ENCODE measurements around the gene TANC1. TPM values are rescaled to one million over a fixed set of nuclear protein-coding genes. Genes with fewer than 3 reads are reported as not detected.

Gene TANC1
- total RNA-seq, 2 donors from 2014 or later: 2.9 to 9.5 TPM

GRCh38 chr2:159096901-159097300, 128.5 kb downstream of the TANC1 start:
- DNase-seq: no peak
- Histone ChIP-seq H3K27me3 (ENCODE audit: control insufficient read depth, insufficient read depth, low read length, poor library complexity, severe bottlenecking) (no peaks in the 10 kb centered on the region), H3K36me3 (ENCODE audit: control insufficient read depth, insufficient read depth, low read length) (peaks cover 48% of the 10 kb centered on the region), H3K27ac (ENCODE audit: low read depth, low read length) (no peak overlapping the region), H3K4me1 (ENCODE audit: control insufficient read depth, insufficient read depth, low read length) (peaks cover 7% of the 10 kb centered on the region), H3K9me3 (ENCODE audit: control insufficient read depth, low read length) (peaks cover 29% of the 10 kb centered on the region), H3K4me3 (ENCODE audit: low read length) (no peak overlapping the region), H3K9ac (ENCODE audit: extremely low read depth, low read length, poor library complexity, severe bottlenecking) (no peak overlapping the region)
- Mint-ChIP-seq H3K36me3 (ENCODE audit: low read depth) (peaks cover 9% of the 10 kb centered on the region), H3K27me3 (ENCODE audit: insufficient read depth) (no peaks in the 10 kb centered on the region), H3K4me3 (no peak overlapping the region), H3K4me1 (peaks cover 12% of the 10 kb centered on the region), H3K27ac (no peak overlapping the region), H3K9me3 (peaks cover 16% of the 10 kb centered on the region)
- 94% methylated on average over 1 of the region's 1 CpG; no CpG with 5 or more reads in 1 of the 2 experiments for WGBS, 2 experiments (ENCODE audit: insufficient coverage in 1 of 2, insufficient read length in 1 of 2)
- TF ChIP-seq, protein P1, sequence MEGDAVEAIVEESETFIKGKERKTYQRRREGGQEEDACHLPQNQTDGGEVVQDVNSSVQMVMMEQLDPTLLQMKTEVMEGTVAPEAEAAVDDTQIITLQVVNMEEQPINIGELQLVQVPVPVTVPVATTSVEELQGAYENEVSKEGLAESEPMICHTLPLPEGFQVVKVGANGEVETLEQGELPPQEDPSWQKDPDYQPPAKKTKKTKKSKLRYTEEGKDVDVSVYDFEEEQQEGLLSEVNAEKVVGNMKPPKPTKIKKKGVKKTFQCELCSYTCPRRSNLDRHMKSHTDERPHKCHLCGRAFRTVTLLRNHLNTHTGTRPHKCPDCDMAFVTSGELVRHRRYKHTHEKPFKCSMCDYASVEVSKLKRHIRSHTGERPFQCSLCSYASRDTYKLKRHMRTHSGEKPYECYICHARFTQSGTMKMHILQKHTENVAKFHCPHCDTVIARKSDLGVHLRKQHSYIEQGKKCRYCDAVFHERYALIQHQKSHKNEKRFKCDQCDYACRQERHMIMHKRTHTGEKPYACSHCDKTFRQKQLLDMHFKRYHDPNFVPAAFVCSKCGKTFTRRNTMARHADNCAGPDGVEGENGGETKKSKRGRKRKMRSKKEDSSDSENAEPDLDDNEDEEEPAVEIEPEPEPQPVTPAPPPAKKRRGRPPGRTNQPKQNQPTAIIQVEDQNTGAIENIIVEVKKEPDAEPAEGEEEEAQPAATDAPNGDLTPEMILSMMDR (conservative IDR thresholded peaks at IDR 0.05): no peak

DNA sequence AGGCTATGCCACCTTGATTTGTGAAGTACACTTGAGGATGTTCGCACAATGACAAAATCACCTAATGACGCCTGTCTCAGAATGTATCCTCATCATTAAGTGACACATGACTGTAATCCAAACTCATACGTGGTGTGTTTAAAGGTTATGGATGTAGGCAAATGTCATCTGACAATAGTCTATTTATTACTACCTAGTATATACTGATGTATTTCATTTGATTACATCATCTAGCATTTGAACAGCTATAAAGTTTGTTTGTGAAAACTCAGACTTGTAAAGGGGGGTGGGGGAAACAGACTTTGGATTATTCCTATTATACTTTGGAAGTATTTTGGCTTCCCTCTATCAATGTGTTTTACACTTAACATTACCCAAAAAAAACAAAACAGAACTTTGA, 129.9 kb downstream of the TANC1 start:
- TF ChIP-seq, protein P1 (conservative IDR thresholded peaks at IDR 0.05): no peak
- peaks cover 4% of the 10 kb centered on the region for H3K4me1 Mint-ChIP-seq
- H3K9me3 Mint-ChIP-seq: peaks cover 16% of the 10 kb centered on the region
- 93 to 100% methylated on average over 2 of the region's 3 CpGs for WGBS, 2 experiments (ENCODE audit: insufficient coverage in 1 of 2, insufficient read length in 1 of 2)
- no peak overlapping the region for H3K27ac Mint-ChIP-seq
- H3K36me3 Mint-ChIP-seq (ENCODE audit: low read depth): peaks cover 9% of the 10 kb centered on the region
- no peak overlapping the region for H3K27ac ChIP-seq (ENCODE audit: low read depth, low read length)
- no peaks in the 10 kb centered on the region for H3K27me3 Mint-ChIP-seq (ENCODE audit: insufficient read depth)
- H3K27me3 ChIP-seq (ENCODE audit: control insufficient read depth, insufficient read depth, low read length, poor library complexity, severe bottlenecking): no peaks in the 10 kb centered on the region
- peaks cover 3% of the 10 kb centered on the region for H3K4me1 ChIP-seq (ENCODE audit: control insufficient read depth, insufficient read depth, low read length)
- no peak overlapping the region for H3K9ac ChIP-seq (ENCODE audit: extremely low read depth, low read length, poor library complexity, severe bottlenecking)
- peaks cover 50% of the 10 kb centered on the region for H3K36me3 ChIP-seq (ENCODE audit: control insufficient read depth, insufficient read depth, low read length)
- DNase-seq: no peak
- H3K9me3 ChIP-seq (ENCODE audit: control insufficient read depth, low read length): peaks cover 29% of the 10 kb centered on the region
- H3K4me3 Mint-ChIP-seq: no peak overlapping the region
- H3K4me3 ChIP-seq (ENCODE audit: low read length): no peak overlapping the region

GRCh38 chr2:159098921-159099411, 130.5 kb downstream of the TANC1 start:
- WGBS, 2 experiments (ENCODE audit: insufficient coverage in 1 of 2, insufficient read length in 1 of 2): 92 to 100% methylated on average over 2 to 3 of the region's 3 CpGs
- peaks cover 3% of the 10 kb centered on the region for H3K4me1 Mint-ChIP-seq
- Histone ChIP-seq H3K27me3 (ENCODE audit: control insufficient read depth, insufficient read depth, low read length, poor library complexity, severe bottlenecking) (no peaks in the 10 kb centered on the region), H3K36me3 (ENCODE audit: control insufficient read depth, insufficient read depth, low read length) (peaks cover 50% of the 10 kb centered on the region), H3K27ac (ENCODE audit: low read depth, low read length) (no peak overlapping the region), H3K4me3 (ENCODE audit: low read length) (no peak overlapping the region), H3K4me1 (ENCODE audit: control insufficient read depth, insufficient read depth, low read length) (peaks cover 3% of the 10 kb centered on the region), H3K9ac (ENCODE audit: extremely low read depth, low read length, poor library complexity, severe bottlenecking) (no peak overlapping the region), H3K9me3 (ENCODE audit: control insufficient read depth, low read length) (peaks cover 29% of the 10 kb centered on the region)
- no peaks in the 10 kb centered on the region for H3K27me3 Mint-ChIP-seq (ENCODE audit: insufficient read depth)
- peaks cover 16% of the 10 kb centered on the region for H3K9me3 Mint-ChIP-seq
- TF ChIP-seq, protein P1 (conservative IDR thresholded peaks at IDR 0.05): no peak
- DNase-seq: no peak
- H3K36me3 Mint-ChIP-seq (ENCODE audit: low read depth): peaks cover 9% of the 10 kb centered on the region
- no peak overlapping the region for H3K4me3 Mint-ChIP-seq
- H3K27ac Mint-ChIP-seq: peak overlapping the region; percentile 15
